Measurements from ENCODE around the gene HS6ST1.

HS6ST1 gene

DNA sequence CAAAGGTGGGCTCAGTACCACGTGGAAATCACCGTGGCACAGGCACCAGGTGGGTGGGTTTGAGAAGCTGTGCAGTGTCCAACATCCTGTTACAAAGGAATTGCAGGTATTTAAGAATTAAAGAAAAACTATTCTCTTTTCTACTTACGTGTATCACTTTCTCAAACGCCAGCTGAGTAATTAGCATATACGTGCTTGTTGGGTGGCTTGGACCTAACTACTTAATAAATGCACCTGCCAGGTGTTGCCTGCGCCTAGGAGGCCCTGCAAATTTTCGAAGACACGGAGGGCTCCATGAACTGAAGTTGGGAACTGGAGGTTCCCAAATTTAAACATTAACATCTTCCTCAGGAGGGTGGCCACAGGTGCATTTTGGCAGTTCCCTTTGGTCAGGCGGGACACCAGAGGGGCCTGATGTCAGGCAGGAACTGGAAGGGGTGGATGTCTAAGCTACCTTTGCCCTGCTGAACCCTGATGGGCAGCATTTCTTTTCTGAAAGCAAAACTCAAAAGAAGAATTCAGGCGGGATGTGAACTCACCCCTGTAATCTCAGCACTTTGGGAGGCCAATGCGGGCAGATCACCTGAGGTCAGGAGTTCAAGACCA lies 84.8 kb downstream of the HS6ST1 start:
- no peak for DNase-seq

- peak; percentile 84 for DNase-seq
Measured at GRCh38 chr2:128232965-128233789, 85.5 kb downstream of the HS6ST1 start.

GRCh38 chr2:128228894-128229293 lies 89.8 kb downstream of the HS6ST1 start:
- no peak for DNase-seq

- no peak for DNase-seq
Measured at GRCh38 chr2:128227862-128228261, 90.8 kb downstream of the HS6ST1 start.

DNA sequence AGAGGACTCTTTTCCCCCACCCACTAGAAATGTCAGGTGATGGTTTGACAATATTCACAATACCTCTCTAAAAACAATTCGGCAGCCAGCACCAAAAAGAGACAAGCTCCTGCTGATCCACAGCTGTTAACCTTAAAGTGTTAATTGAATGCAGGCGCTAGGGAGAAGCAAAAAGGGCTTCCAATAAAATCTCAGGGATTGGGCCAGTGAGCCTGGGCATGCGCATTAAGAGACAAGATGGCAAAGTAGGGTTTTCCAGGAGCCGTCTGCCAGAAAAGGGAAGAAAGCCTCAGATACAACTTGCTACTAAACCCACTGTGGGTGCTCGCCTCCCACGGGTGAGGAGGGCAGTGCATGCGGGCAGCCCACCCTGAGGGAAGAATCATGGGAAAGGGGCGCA lies 98.8 kb downstream of the HS6ST1 start:
- no peak for DNase-seq

DNA sequence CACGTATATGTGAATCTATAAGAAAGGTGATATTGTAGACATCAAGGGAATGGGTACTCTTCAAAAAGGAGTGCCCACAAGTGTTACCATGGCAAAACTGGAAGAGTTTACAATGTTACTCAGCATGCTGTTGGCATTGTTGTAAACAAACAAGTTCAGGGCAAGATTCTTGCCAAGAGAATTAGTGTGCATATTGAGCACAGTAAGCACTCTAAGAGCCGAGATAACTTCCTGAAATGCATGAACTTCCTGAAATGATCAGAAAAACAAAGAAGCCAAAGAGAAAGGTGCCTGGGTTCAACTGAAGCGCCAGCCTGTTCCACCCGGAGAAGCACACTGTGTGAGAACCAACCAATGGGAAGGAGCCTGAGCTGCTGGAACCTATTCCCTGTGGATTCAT lies 101.0 kb downstream of the HS6ST1 start:
- no peak for DNase-seq

DNA sequence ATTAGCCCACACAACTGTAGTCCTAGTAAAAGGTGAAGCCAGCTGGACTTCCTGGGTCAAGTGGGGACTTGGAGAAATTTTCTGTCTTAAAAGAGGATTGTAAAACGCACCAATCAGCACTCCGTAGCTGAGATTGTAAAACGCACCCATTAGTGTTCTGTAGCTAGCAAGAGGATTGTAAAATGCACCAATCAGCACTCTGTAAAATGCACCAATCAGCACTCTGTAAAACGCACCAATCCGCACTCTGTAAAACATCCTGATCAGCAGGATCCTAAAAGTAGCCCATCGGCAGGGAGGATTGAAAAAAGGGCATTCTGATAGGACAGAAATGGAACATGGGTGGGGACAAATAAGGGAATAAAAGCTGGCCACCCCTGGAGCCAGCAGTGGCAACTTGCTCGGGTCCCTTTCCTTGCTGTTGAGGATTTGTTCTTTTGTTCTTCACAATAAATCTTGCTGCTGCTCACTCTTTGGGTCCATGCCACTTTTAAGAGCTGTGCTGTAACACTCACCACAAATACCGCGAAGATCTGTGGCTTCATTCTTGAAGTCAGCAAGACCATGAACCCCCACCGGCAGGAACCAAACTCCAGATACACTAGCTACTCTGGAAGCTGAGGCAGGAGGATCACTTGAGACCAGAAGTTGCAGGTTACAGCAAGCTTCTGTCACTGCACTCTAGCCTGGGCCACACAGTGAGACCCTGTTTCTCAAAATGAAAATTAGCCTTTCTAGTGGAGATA lies 102.6 kb downstream of the HS6ST1 start:
- no peak for DNase-seq

Measured in activated T-cell treated with anti-CD3 and anti-CD28 coated beads, Interleukin-2, amount 50 U/mL, for 1 hour (primary cell).